ENCODE results near the gene DGKE.

Gene DGKE

DNA sequence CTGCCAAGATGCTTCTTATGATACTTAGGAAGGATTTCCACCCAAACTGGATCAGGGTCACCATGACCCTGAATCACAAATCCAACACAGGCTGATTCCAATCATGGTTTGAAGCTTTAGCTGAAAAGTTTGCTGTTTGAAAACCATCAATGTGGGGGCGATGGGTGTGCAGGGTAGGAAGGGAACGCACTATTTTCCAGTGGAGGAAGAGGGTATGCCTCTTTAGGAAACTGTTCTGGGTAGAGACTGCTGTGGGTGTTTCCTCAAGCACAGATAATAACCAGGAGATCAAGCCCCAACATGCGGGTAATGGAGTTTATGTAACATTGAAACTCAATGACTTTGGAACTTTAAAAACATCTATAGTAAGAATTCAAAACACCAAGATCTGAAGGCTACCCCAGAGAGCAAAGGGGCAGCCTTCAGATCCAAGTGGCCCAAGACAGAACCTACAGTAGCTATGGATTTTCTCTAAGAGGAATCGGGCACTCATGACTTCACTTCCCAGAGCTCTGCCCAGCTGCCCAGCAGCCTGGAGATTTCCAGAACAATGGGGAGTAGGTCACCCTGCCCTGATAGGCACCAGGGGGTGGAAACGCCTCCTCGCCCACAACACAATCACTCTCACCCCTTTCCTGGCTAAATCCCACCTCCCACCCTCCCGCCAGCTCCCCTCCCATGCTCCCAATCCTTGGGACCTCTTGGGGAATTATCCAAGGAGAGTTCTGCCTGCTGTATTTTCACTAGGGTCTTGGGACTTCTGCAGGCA is 57.1 kb downstream of the DGKE start:
- DNase-seq (ENCODE audit: low spot score), result no peak

DNA sequence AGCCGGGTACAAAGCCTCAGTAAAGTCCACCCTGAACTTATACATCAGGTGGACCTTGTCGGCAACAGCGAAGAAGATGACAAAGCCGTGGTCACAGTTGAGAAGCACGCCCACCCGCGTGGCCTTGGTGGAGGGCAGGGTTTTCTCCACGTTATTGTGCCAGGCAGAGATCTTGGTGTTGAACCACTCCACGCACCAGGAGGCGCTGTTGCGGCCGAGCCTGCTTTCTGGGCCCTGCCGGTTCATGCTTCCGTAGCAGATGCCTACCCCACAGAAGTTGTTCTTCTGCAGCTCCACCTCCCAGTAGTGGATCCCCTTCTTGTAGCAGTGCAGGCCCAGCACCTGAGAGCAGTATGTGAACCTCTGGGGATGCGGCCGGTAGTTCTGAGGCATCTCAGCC is 57.8 kb downstream of the DGKE start:
- DNase-seq (ENCODE audit: low spot score), result peak; percentile 44

DNA sequence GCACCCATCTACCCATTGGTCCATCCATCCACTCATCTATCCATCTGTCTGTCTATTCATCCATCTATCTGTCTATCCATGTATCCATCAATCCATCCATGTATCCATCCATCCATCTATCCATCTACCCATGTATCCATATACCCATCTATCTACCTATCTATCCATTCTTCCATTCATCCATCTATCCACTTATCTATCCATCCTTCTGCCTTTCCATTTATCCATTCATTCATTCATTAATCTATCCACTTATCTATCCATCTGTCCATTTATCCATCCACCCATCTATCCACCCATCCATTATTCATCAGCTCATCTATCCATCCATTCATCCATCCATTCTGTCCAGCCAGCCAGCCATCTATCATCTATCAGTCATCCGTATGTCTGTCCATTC is 58.4 kb downstream of the DGKE start:
- no peak for DNase-seq (ENCODE audit: low spot score)

DNA sequence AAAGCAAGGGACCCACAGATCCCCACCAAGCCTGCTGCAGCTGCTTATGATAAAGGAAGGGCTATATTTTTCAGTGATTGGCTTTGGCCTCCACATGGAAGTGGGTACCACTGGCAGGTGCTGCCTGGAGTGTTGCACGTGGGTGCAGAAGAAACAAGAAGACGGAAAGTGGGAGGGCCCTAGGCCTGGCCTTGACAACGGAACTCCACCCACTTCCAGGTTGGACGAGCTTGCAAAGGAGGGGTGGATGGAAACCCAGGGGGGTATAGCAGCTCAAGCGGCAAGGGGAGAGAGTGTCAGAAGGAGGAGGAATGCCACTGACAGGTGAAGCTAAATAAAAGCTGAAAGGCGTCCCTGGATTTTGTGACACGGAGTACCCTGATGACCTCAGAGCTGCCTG is 59.6 kb downstream of the DGKE start:
- no peak for DNase-seq (ENCODE audit: low spot score)

DNA sequence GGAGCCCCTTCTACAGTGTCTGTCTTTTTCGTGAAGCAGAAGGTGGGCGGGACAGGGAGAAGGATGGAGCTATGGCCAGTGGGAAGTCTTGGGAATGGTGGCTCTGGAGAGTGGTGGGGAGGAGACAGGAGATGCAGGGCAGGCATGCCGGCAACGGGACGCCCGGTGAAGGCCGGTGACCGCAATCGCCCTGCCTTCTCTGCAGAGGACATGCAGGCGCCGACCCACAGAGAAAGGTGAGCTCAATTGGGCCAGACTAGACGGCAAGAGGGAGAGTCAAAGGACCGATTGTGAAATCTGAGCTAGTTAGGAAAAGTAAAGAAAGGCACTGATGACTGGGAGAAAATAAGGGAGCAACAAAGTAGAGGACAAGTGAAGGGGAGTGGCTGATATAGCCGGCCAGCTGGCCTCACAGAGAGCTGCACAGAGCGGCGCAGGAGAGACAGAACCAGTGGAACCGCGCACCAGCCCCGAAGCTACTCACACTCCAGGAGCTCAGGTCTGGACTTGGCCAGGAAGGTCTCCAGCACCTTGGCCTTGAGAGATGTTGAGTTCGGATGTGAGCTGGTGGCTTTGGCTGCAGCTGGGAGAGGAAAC is 61.0 kb downstream of the DGKE start:
- DNase-seq (ENCODE audit: low spot score), result no peak

DNA sequence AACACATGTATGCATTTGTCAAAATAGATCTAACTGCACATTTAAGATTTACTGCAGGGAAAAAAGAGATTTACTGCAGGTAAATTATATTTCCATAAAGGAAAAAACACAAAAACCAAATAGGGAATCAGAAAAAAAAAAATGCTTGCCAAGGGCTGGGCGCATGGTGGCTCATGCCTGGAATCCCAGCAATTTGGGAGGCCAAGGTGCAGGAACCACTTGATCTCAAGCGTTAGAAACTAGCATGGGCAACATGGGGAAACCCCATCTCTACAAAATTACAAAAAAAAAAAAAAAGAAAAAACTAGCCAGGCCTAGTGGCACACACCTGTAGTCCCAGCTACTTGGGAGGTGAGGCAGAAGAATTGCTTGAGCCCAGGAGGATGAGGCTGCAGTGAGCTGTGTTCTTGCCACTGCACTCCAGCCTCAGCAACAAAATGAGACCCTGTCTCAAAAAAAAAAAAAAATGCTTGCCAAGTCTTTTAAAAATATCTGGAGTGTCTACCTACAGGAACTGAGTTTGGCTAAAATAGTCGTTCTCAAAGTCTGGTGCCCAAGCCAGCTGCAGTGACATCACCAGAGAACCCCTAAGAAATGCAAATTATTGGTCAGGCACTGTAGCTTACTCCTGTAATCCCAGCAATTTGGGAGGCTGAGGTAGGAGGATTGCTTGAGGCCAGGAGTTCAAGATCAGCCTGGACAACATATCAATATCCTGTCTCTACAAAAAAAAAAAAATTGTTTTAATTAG is 62.4 kb downstream of the DGKE start:
- no peak for DNase-seq (ENCODE audit: low spot score)

DNA sequence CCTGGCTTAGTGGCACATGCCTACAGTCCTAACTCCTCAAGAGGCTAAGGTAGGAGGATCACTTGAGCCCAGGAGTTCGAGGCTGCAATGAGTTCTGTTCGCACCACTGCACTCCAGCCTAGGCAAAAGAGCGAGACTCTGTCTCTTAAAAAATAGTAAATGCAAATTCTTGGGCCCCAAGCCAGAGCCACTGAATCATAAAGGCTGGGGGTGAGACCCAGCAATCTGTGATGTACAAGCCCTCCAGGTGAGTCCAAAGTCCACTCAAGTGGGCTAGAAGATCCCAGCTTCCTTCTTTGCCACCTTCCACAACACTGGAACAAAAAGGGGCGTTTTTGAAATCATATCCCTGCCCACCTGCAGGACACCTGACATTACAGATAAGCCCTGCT is 63.0 kb downstream of the DGKE start:
- no peak for DNase-seq (ENCODE audit: low spot score)

DNA sequence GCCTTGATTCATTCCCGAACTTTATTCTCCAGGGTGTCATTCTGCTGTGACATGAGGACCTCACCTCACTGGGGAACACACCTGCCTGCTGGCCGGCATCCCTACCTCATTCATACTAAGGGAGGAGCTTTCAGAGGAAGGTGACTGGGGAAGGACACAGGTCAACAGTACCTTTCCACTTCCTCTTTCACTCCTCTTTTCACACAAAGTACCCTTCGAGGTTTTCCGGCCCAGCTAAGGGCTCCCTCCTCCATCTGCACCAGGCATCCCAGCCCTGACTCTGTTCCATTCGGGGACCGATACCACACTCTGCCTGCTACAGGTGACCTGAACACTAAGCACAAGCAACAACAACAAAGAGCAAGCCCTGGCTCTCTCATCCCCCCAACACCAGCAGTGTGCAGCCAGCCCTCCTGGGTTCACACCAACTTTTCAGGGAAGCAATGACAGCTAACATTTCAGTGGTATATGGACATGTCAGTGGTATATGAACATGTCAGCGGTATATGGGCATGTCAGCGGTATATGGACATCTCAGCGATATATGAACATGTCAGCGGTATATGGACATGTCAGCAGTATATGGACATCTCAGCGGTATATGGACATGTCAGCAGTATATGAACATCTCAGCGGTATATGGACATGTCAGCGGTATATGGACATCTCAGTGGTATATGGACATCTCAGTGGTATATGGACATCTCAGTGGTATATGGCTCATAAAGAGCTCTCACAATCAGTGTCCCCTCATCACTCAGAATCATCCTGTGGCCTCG is 63.9 kb downstream of the DGKE start:
- DNase-seq (ENCODE audit: low spot score), result no peak

DNA sequence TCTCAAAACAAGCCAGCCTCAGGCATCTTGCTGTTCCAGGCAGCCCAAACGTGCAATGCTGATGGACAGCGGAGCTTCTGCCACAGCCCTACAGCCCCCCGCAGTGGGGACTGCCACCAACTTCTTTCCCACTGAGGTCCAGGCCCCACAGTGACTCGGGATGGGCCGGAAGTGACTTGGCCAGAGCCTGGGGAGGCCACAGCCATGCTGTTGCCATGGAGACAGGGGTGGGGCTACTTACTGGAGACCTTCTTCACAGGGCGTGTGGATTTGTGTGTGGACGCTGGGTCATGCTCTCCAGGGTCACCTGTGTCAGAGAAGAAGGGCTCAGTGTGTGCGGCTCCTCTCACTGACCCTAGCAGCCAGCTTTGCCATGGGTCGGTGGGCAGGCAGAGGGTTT is 64.9 kb downstream of the DGKE start:
- DNase-seq (ENCODE audit: low spot score), result no peak

DNA sequence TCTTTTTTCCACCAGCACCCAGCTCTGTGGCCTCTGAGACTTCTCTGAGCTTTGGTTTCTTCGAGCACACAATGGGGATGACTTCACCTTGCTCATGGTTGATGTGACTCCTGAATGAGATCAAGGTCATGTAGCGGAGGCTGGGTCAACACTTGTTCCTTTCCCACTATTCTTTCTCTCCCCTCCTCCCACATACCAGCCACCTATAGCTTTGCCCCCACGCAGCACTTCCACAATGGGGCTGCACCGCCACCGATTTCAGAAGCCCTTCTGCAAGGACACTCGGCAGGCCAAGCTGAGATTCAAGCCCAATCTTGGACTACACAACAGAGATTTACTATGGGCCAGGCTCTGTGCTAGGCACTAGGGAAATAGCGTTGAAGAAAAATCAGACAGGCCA is 65.5 kb downstream of the DGKE start:
- DNase-seq (ENCODE audit: low spot score), result no peak

DNA sequence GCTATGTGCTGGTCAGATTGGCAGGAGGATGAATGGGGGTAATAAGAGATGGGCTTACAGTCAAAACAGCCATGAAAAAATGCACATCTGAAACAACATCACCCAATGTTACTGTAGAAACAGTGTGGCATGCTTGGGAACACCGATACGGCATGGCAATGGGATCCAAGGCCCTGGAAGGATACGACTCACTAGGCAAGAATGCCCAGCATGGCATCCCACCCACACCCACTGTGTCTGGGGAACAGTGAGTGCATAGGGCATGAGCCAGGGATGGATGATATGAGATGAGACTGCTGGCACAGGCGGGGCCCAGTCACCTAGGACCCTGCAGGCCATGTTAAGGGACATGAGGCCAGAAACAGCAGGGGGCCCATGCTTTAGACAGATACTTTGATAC is 68.4 kb downstream of the DGKE start:
- no peak for DNase-seq (ENCODE audit: low spot score)

DNA sequence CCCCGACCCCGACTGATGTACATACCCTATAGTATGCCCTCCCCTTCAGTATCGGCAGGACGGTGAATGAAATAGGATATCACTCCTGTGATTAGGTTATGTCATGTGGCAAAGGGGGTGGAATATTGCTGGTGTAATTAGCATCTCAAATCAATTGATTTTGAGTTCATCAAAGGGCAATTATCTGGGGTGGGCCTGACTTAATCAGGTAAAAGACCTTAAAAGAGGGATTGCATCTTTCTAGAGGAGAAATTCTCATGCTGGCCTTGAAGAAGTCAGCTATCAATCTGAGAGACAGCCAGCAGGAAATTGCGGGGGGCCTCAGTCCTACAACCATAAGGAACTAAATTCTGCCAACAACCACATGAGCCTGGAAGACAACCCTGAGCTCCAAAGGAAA is 69.6 kb downstream of the DGKE start:
- no peak for DNase-seq (ENCODE audit: low spot score)

DNA sequence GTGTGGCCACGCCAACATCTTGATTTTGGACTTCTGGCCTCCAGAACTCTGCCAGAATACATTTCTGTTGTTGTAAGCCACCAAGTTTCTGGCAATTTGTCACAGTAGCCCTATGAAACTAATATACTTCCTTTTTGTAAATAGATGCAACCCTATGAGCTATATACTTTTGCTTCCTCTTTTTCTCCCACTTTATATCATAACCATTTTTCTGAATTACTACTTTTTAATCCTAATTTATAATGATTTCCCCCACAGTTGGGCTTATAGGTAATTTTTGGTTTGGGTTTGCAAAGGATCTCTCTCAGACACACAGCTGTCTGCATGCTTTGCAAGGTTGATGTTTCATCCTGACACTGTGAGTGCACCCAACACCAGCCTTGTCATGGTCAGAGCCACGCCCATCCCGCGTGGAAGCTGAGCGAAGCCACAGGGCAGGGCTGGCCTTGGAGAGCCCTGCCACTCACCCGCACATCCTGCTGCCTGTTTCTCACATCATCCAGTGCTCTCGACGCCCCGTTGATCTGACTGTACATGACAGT is 74.1 kb downstream of the DGKE start:
- peak; percentile 49 for DNase-seq (ENCODE audit: low spot score)

DNA sequence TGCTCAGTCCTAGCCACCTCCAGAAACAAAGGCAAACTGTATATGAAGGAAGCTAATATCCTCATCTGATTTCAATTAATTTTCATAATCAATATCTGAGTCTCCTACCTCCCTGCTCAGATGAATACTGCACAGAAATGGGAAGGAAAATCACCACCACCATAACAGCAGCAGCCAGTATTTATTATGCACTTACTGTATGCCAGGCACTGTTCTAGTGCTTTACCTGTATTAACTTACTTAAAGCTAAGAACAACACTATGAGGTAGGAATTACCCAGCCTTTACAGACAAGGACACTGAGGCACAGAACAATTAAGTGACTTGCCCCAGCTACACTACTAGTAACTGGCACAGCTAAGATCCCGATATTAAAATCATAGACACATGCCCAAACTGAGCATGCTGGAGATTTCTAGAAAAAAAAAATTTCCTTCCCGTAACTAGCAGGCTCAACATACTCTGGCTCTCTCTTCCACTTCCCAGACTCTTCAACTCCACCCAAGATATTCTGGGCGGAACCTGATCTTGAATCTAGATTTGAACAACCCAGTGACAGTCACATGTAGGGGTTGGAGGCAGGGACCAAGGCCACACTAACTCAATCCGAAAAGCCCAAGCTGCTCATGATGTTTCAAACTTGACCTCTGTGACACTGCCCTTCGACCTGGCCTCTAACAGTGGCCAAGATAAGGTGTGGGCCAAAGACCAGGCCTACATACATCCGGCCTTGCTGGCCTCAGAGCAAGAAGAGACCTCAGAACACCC is 76.0 kb downstream of the DGKE start:
- DNase-seq (ENCODE audit: low spot score), result no peak

DNA sequence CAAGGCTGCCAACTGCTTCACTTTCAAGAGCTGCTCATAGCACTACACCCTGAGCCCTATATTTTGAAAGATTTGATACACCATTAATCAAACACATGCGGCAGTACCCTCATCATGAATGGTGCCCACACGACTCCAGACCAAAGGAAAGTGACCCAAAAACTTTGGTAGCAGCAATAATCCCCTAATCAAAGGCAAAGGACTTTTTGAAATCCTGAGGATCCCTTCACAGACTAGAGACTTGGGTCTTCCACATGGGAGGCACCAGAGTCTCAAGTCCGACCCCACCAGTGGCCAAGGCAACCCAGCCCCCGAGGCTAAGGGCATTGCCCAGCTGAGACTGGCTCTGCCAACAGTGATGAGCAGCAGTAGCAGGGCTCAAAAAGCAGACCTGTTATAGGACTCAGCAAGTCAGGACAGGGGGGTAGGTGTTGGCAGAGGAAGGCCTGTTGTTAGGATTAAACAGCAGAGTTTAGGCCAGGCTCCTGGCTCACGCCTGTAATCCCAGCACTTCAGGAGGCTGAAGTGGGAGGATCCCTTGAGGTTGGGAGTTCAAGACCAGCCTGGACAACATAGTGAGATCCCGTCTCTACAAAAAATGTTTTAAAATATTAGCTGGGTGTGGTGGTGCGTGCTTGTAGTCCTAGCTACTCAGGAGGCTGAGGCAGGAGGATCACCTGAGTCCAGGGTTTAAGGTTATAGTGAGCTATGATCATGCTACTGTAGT is 76.7 kb downstream of the DGKE start:
- no peak for DNase-seq (ENCODE audit: low spot score)

DNA sequence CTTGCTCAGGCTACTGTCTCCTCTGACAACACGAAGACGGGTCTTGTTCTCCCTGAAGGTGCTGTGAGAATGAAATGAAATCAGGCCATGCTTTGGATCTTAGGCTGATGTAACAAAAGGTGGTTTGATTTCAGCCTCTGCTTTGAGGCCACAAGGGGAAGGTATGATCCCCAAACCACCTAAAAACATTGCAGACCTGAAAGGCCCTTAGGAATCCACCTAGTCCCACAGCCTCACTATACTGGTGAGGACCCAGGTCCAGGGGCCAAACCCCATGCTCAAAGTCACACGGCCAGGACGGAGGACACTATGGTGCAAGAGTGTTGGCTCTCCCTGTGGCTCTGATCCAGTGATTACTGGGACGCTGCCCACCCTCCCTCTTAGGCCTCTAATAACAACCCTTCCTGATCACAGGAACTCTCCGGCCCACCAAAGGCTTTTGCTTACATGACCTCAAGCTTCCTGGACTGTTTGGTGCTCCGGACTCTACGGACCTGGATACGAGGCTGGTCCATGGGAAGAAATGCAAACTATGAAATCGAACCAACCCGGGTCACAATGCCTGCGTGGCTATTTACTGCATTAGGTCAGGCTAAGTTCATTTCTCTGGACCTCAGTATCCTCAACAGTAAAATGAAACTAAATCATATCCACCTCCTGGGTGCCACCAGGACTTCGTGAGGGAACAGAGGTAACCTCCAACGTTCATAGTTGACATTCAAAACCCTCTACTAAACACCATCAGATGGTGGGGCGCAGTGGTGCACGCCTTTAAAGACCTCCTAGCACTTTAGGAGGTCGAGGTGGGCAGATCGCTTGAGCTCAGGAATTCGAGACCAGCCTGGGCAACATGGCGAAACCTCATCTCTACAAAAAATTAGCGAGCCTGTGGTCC is 78.4 kb downstream of the DGKE start:
- no peak for DNase-seq (ENCODE audit: low spot score)

DNA sequence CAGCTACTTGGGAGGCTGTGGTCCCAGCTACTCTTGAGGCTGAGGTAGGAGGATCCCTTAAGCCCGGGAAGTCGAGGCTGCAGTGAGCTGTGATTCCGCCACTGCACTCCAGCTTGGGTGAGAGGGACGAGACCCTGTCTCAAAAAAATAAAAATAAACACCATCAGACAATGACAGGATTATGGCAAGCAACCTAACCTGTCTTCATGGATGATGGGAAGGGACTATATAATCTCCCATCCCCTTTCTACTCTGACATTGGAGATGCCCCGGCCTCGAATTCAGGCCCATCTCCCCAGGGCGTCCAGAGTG is 79.0 kb downstream of the DGKE start:
- DNase-seq (ENCODE audit: low spot score), result no peak

DNA sequence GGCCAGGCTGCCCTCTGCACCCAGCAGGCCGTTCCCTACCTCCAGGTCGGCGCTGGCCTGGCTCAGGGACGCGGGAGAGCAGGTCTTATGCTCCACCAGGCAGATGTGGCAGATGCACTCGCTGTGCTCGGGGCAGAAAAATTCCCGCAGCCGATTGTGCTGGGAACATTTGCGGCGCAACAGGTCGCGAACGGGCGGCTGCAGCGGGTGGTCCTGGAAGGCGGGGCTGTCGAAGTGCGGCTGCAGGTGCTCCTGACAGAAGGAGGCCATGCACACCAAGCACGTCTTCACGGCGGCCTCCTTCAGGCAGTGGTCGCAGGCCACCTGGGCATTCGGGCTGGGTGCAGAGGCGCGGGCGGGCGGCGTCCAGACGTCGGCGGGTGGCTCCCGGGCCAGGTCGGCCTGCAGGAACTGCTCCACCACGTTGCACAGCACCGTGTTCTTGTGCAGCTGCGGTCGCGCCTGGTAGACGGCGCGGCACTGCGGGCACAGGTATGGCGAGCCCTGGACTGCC is 79.5 kb downstream of the DGKE start:
- DNase-seq (ENCODE audit: low spot score), result no peak

DNA sequence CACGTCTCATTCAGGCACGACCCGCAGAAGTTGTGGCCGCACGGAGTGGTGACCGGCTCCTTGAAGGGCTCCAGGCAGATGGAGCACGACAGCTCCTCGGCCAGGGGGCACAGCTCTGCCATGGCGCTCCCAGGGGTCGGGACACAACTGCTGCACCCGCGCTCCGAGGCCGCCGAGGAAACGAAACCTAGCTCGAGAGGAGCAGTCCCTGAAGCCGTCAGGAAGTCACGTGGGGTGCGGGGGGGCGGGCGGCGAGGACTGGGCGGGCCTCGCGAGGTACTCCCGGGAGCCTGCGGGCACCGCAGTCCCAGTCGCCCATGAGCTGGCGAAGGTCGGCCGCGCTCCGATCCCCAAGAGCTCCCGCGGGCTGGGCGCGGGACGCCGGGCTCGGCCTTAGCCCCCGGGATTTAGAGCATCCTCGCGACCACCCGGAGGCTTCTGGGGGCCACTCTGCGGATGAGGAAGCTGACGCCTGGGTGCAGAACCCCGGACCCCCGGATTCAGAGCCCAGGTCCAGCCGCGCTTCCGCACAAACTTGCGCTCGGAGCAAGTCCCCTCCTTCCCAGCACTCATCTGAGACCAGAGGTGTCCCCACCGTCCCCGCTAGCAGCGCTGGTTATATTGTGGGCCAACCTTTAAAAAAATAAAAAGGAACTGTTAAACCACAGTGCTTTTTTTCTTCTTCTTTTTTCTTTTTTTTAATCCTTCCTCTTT is 80.1 kb downstream of the DGKE start, which contains the start of gene TRIM25:
TSS of gene TRIM25 (minus strand) at position 183 of the 714 bp plus-strand sequence. CDS start at position 122, 61 bp downstream.
- DNase-seq (ENCODE audit: low spot score), result peak; percentile 82
